Activated CD8-positive, alpha-beta T cell treated with anti-CD3 and anti-CD28 coated beads for 36 hours (primary cell): Measurements from ENCODE around the gene KLHL8. TPM values are rescaled to one million over a fixed set of nuclear protein-coding genes. Genes with fewer than 3 reads are reported as not detected.
"Not testable (repeated sequence)": the region's sequence is repeated elsewhere in the genome, so short reads cannot be mapped to it uniquely, and the experiment has no call there.

ENCODE experiments used
- ATAC-seq: fragments of 200-7000 bp; cut with Tn5 transposase; one replicate; pipeline ENCODE4 v1.10.0; 2021; ENCODE audit warnings: mild to moderate bottlenecking, moderate library complexity
- CTCF ChIA-PET: fragments of 350-600 bp; sonication (Branson Sonifier 250); formaldehyde crosslinking; loops from one replicate; lab custom pipeline; 2021; ENCODE audit warnings: antibody characterized with exemption; lab: Charles Lee
- POLR2A ChIA-PET: fragments of 350-600 bp; sonication (Branson Sonifier 250); formaldehyde crosslinking; loops from one replicate; lab custom pipeline; 2021; ENCODE audit warnings: antibody characterized with exemption; lab: Charles Lee
- DNase-seq: peaks from one replicate; pipeline ENCODE4 v3.0.0-alpha.2; 2020
- H3K27ac Mint-ChIP-seq: one replicate; pipeline ENCODE4 v1.8.0; 2021; ENCODE audit warnings: mild to moderate bottlenecking, mixed read lengths
- H3K27me3 Mint-ChIP-seq: one replicate; pipeline ENCODE4 v1.8.0; 2021; ENCODE audit warnings: mixed read lengths
- H3K36me3 Mint-ChIP-seq: one replicate; pipeline ENCODE4 v1.8.0; 2021; ENCODE audit warnings: low read depth, mixed read lengths
- H3K4me1 Mint-ChIP-seq: one replicate; pipeline ENCODE4 v1.8.0; 2021; ENCODE audit warnings: low read depth, mixed read lengths
- H3K4me3 Mint-ChIP-seq: one replicate; pipeline ENCODE4 v1.8.0; 2021; ENCODE audit warnings: mild to moderate bottlenecking, moderate library complexity, mixed read lengths
- H3K9me3 Mint-ChIP-seq: one replicate; pipeline ENCODE4 v1.8.0; 2021; ENCODE audit warnings: mixed read lengths
- intact Hi-C: fragments of 100-400 bp; cut with micrococcal nuclease; formaldehyde crosslinking; loops from one replicate; pipeline ENCODE4 v1.10.0; 2022
- total RNA-seq, 2 experiments: library from RNA; stranded (reverse); gene quantifications; one replicate each; pipeline ENCODE4 v1.2.3, GENCODE V29; 2021
- TF ChIP-seq, protein P1 (sequence below): fragments of 200-600 bp; IDR thresholded peaks from one replicate; pipeline ENCODE4 v1.8.0; 2022; ENCODE audit warnings: antibody characterized with exemption, mild to moderate bottlenecking

Gene KLHL8
- total RNA-seq, 2 experiments from 2014 or later, result 12.0 to 12.5 TPM

DNA sequence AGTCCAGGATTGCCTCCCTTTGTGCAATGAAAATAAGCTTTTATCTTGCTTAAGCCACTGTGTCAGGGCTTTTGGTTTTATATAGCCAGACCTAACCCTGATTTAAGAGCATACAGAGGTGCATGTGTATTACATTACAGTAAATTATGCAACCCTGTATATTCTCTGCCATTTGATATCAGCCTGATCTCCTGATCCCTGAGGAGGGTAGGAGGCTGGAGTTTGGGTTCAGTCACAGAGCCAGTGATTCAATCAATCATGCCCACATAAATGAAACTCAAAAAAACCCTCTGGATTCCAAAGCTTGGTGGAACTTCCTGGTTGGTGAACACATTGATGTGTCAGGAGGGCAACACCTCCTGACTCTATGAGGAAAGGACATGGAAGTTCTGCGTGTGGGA, 7.3 kb upstream of the KLHL8 start:
- intact Hi-C loops, result no loop called here

DNA sequence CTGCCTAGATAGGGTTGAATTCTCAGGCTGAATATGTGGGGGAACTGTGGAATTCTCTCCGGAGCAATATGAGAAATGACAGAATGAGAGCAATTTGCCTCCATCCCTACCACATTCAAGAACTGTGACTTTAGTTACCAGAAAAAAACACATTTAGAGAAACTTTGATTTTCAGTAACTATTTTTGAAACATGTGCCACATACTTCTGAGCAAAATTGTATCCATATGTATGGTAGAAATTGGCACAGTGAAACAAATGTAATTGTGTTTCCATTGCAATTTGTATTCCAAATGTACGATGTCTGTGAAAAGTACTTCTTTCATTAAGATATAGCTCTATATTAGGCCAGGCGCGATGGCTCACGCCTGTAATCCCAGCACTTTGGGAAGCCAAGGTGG, 5.5 kb upstream of the KLHL8 start:
- CTCF ChIA-PET, result interaction anchor here (2.6 kb wide), 1 partner anchor 10 kb away, joined by 10 read pairs; no protein-coding TSS in a partner anchor
- no peaks in the 10 kb centered on the region for H3K36me3 Mint-ChIP-seq
- TF ChIP-seq, protein P1, sequence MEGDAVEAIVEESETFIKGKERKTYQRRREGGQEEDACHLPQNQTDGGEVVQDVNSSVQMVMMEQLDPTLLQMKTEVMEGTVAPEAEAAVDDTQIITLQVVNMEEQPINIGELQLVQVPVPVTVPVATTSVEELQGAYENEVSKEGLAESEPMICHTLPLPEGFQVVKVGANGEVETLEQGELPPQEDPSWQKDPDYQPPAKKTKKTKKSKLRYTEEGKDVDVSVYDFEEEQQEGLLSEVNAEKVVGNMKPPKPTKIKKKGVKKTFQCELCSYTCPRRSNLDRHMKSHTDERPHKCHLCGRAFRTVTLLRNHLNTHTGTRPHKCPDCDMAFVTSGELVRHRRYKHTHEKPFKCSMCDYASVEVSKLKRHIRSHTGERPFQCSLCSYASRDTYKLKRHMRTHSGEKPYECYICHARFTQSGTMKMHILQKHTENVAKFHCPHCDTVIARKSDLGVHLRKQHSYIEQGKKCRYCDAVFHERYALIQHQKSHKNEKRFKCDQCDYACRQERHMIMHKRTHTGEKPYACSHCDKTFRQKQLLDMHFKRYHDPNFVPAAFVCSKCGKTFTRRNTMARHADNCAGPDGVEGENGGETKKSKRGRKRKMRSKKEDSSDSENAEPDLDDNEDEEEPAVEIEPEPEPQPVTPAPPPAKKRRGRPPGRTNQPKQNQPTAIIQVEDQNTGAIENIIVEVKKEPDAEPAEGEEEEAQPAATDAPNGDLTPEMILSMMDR, result no peak
- ATAC-seq (no peak), DNase-seq (no peak)
- H3K27ac Mint-ChIP-seq, result no peak overlapping the region
- intact Hi-C loops, result no loop called here
- H3K27me3 Mint-ChIP-seq, result no peaks in the 10 kb centered on the region
- peaks cover 4% of the 10 kb centered on the region for H3K4me1 Mint-ChIP-seq
- POLR2A ChIA-PET, result no interaction called here
- H3K4me3 Mint-ChIP-seq, result no peak overlapping the region
- H3K9me3 Mint-ChIP-seq, result no peaks in the 10 kb centered on the region

More for the DNA sequence above, 7.3 kb upstream of the KLHL8 start:
- CTCF ChIA-PET, result interaction anchor here (1.3 to 2.6 kb wide), 4 partner anchors 8 to 77 kb away, joined by 4 to 10 read pairs (median 4); no protein-coding TSS in a partner anchor
- DNase-seq (no peak), ATAC-seq (no peak)
- H3K9me3 Mint-ChIP-seq, result no peaks in the 10 kb centered on the region
- no peaks in the 10 kb centered on the region for H3K36me3 Mint-ChIP-seq
- H3K27me3 Mint-ChIP-seq, result peaks cover 1% of the 10 kb centered on the region
- H3K27ac Mint-ChIP-seq, result no peak overlapping the region
- POLR2A ChIA-PET, result no interaction called here
- TF ChIP-seq, protein P1, result no peak
- H3K4me1 Mint-ChIP-seq, result peaks cover 4% of the 10 kb centered on the region
- no peak overlapping the region for H3K4me3 Mint-ChIP-seq

DNA sequence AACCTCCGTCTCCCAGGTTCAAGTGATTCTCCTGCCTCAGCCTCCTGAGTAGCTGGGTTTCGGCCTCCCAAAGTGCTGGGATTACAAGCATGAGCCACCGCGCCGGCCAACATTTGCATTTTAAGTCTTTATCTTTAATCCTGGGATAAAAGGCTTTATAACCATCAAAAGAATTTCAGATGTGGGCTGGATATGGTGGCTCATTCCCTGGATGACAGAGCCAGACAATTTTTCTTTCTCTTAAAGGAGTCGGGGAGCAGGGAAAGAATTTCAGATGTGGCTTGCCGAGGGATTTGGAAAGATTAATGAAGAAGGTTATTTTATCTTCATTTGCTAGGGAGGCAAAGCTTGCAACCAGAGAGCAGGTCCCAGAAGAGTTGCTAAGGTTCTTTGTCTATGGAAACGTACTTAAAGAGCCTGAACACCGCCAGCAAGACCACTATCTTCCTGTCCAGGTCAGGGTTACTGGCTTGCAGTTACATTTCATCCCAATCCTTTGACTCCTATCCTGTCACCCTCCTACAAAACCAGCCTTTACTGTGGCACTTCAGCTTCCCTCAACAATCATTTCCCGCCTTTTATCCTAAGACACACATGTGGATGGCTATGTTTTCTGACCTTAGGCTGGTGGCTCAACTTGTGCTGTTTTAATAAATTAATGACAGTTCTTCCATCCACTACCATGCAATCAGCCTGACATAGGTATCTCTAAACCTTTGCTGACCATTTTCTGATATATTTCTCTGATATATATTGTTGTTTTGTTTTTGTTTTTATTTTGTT, 3.9 kb upstream of the KLHL8 start:
- CTCF ChIA-PET, result interaction anchor here (1.0 to 2.3 kb wide), 2 partner anchors 11 to 74 kb away, joined by 4 to 6 read pairs; no protein-coding TSS in a partner anchor
- intact Hi-C loops, result no loop called here
- H3K27ac Mint-ChIP-seq, result no peak overlapping the region

DNA sequence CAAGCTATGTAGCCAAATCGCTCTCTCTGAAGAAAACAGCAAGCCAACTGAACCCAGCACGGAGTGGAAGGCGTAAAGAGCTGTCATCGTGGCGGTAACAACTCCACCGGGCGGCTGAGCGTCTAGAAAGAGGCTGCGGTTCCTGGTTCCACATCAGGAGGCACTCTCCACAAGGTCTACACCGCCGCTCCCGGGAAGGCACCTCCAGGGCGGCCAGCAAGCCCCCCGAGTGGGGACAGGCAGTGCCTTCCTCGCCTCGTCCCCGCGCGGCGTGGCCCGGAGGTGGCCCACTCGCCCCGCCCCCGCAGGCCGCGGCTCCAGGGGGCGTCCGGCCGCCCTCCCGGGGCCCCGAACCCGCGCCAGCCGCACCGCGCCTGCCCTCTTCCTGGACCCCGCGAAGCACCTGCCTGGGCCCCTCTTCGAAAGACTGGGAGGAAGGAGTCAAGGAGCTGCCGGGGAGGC, 755 bp downstream of the KLHL8 start:
- peak overlapping the region; percentile 92 for H3K27ac Mint-ChIP-seq
- H3K4me1 Mint-ChIP-seq, result peaks cover 17% of the 10 kb centered on the region

More for the DNA sequence above, 3.9 kb upstream of the KLHL8 start:
- POLR2A ChIA-PET, result no interaction called here
- H3K36me3 Mint-ChIP-seq, result no peaks in the 10 kb centered on the region
- no peak for DNase-seq
- H3K4me3 Mint-ChIP-seq, result no peak overlapping the region
- TF ChIP-seq, protein P1, result no peak
- ATAC-seq, result no peak
- no peaks in the 10 kb centered on the region for H3K9me3 Mint-ChIP-seq
- no peaks in the 10 kb centered on the region for H3K27me3 Mint-ChIP-seq
- H3K4me1 Mint-ChIP-seq, result peaks cover 4% of the 10 kb centered on the region

DNA sequence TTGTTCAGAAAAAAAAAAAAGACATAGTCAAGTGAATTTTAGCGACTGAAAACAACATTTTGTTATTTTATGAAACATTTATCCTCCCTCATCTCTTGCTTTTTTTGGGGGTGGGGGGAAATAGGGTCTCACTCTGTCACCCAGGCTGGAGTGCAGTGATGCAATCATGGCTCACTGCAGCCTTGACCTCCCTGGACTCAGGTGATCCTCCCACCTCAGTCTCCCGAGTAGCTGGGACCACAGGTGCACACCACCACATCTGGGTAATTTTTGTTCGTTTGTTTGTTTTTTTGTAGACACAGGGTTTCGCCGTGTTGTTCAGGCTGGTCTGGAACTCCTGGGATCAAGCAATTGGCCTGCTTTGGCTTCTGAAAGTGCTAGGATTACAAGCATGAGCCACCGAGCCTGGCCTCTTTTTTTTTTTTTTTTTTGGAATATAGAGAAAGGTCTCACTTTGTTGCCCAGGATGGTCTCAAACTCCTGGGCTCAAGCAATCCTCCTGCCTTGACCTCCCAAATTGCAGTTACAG, 3.1 kb downstream of the KLHL8 start:
- CTCF ChIA-PET, H3K27ac Mint-ChIP-seq, intact Hi-C loops, H3K4me3 Mint-ChIP-seq, DNase-seq, H3K9me3 Mint-ChIP-seq, H3K27me3 Mint-ChIP-seq, ATAC-seq, H3K36me3 Mint-ChIP-seq: not testable (repeated sequence)
- peaks cover 20% of the 10 kb centered on the region for H3K4me1 Mint-ChIP-seq
- POLR2A ChIA-PET, result interaction anchor here (1.0 kb wide), 1 partner anchor 10 kb away, joined by 4 read pairs; no protein-coding TSS in a partner anchor

More for the DNA sequence above, 755 bp downstream of the KLHL8 start:
- DNase-seq, result peak; percentile 61
- Mint-ChIP-seq H3K4me3 (peak overlapping the region; percentile 91), H3K9me3 (no peaks in the 10 kb centered on the region), H3K36me3 (peaks cover 3% of the 10 kb centered on the region), H3K27me3 (no peaks in the 10 kb centered on the region)
- ChIA-PET CTCF (interaction anchor here (0.8 to 3.6 kb wide), 10 partner anchors 8 to 297 kb away, joined by 3 to 17 read pairs (median 4); partner anchors contain the start of gene AFF1), POLR2A (interaction anchor here (0.7 to 2.3 kb wide), 4 partner anchors 9 to 213 kb away, joined by 3 to 9 read pairs (median 3); no protein-coding TSS in a partner anchor)
- TF ChIP-seq, protein P1, result peak; percentile 39
- ATAC-seq, result peak; percentile 35
- intact Hi-C loops, result no loop called here
